Endothelial cell of umbilical vein (primary cell): ENCODE data around the gene TEX29. TPM values are rescaled to one million over a fixed set of nuclear protein-coding genes. Genes with fewer than 3 reads are reported as not detected.

Source experiments
- BruUV-seq: library from RNA; stranded (reverse); fragments of 400-500 nt; replicated peaks from 2 replicates; lab custom pipeline; 2021; lab: Mats Ljungman, UMichigan
- CTCF ChIA-PET: fragments of 300-600, 350-600 bp; sonication (Branson Sonifier 250); formaldehyde crosslinking; loops from one replicate; lab custom pipeline; 2021; ENCODE audit warnings: antibody characterized with exemption, inconsistent platforms; lab: Charles Lee
- POLR2A ChIA-PET: fragments of 300-600, 350-600 bp; sonication (Branson Sonifier 250); formaldehyde crosslinking; loops from one replicate; lab custom pipeline; 2021; ENCODE audit warnings: antibody characterized with exemption, inconsistent platforms; lab: Charles Lee
- DNase-seq: peaks from one replicate; pipeline ENCODE4 v3.0.0-alpha.2; 2011; ENCODE audit warnings: low read depth, low spot score
- FAIRE-seq: peaks from 2 replicates; lab custom pipeline; 2011; peaks lifted over from hg19 to GRCh38; lab: Jason Lieb, UNC
- H2AFZ ChIP-seq: 2 replicates; pipeline ENCODE4 v1.6.0; 2012; ENCODE audit warnings: low read depth, low read length, control low read depth, inconsistent platforms
- H3K27ac ChIP-seq: 2 replicates; pipeline ENCODE4 v1.5.1; 2011; ENCODE audit warnings: low read depth, mild to moderate bottlenecking, control low read depth, low read length, moderate library complexity; ENCODE audit not compliant: insufficient read depth
- H3K27me3 ChIP-seq, 2 experiments: 2 replicates each; pipeline versions ENCODE4 v1.6.0 to v1.6.1; 2011; ENCODE audit warnings: low read length in 2 of 2, mixed read lengths in 1 of 2; ENCODE audit not compliant: control insufficient read depth in 2 of 2, insufficient read depth in 2 of 2
- H3K36me3 ChIP-seq, 2 experiments: 2 replicates in 1 of 2; 3 replicates in 1 of 2; pipeline ENCODE4 v1.5.1; 2011; ENCODE audit warnings: low read length in 2 of 2, mild to moderate bottlenecking in 1 of 2, moderate library complexity in 1 of 2; ENCODE audit not compliant: control insufficient read depth in 2 of 2, insufficient read depth in 2 of 2; ENCODE audit errors: extremely low read depth in 1 of 2
- H3K4me1 ChIP-seq: 3 replicates; pipeline ENCODE4 v1.5.1; 2011; ENCODE audit warnings: mild to moderate bottlenecking, low read length; ENCODE audit not compliant: control insufficient read depth, insufficient read depth; ENCODE audit errors: extremely low read depth
- H3K4me2 ChIP-seq: 2 replicates; pipeline ENCODE4 v1.6.1; 2011; ENCODE audit warnings: low read length, control low read depth, mixed read lengths; ENCODE audit not compliant: insufficient read depth
- H3K4me3 ChIP-seq, 3 experiments: fragments of 200-600 bp in 1 of 3; sonication (generic), shearing (Covaris generic) in 1 of 3; replicated peaks in 1 of 3; 2 replicates each; pipeline ENCODE4 v1.5.1; 2011 to 2016; ENCODE audit warnings: control low read depth in 3 of 3, low read length in 3 of 3, mild to moderate bottlenecking in 2 of 3, inconsistent platforms in 1 of 3, low read depth in 1 of 3, moderate library complexity in 1 of 3; ENCODE audit not compliant: insufficient read depth in 1 of 3
- H3K79me2 ChIP-seq: 2 replicates; pipeline ENCODE4 v1.6.0; 2012; ENCODE audit warnings: low read length, inconsistent platforms; ENCODE audit not compliant: control insufficient read depth, insufficient read depth
- H3K9ac ChIP-seq: replicated peaks from 2 replicates; pipeline ENCODE3; 2011; ENCODE audit warnings: low read length, control low read depth; ENCODE audit not compliant: insufficient read depth; ENCODE audit errors: extremely low read depth
- H3K9me1 ChIP-seq: replicated peaks from 3 replicates; pipeline ENCODE4 v1.6.0; 2011; ENCODE audit warnings: mild to moderate bottlenecking, low read length; ENCODE audit not compliant: control insufficient read depth, insufficient read depth; ENCODE audit errors: extremely low read depth
- H3K9me3 ChIP-seq: replicated peaks from 2 replicates; pipeline ENCODE4 v1.5.1; 2012; ENCODE audit warnings: low read length, inconsistent platforms; ENCODE audit not compliant: control insufficient read depth, insufficient read depth
- H4K20me1 ChIP-seq: replicated peaks from 2 replicates; pipeline ENCODE3; 2011; ENCODE audit warnings: mild to moderate bottlenecking, low read length; ENCODE audit not compliant: control insufficient read depth, insufficient read depth; ENCODE audit errors: extremely low read depth
- EZH2 ChIP-seq: IDR thresholded peaks from 2 replicates; pipeline ENCODE4 v1.6.1; 2012; ENCODE audit warnings: borderline replicate concordance, low read depth, mild to moderate bottlenecking, moderate library complexity, low read length, inconsistent platforms; ENCODE audit not compliant: severe bottlenecking
- FOS ChIP-seq: IDR thresholded peaks from 2 replicates; pipeline ENCODE4 v1.6.1; 2011; ENCODE audit warnings: mild to moderate bottlenecking, low read length, moderate library complexity, borderline replicate concordance; ENCODE audit not compliant: insufficient read depth
- MYC ChIP-seq: IDR thresholded peaks from one replicate; pipeline ENCODE4 v1.6.1; 2011; ENCODE audit warnings: mild to moderate bottlenecking, low read depth, low read length
- dilution Hi-C: fragments of 300-500 bp; cut with MboI; formaldehyde crosslinking; loops from one replicate; pipeline ENCODE4 v1.15.0; 2019; ENCODE audit warnings: low sequenced_read_pairs; ENCODE audit not compliant: extremely low pct_ligation_motif_present
- intact Hi-C: fragments of 100-400 bp; cut with micrococcal nuclease; formaldehyde crosslinking; loops from one replicate; pipeline ENCODE4 v1.10.0; 2022
- polyA plus RNA-seq, 4 experiments: library from polyadenylated mRNA; depleted of rRNA in 3 of 4; stranded (reverse) in 3 of 4; unstranded in 1 of 4; fragments of >200 nt; gene quantifications; 2 replicates each; pipeline versions ENCODE4 v1.2.1 to v1.2.3, GENCODE V29; 2011 to 2012; ENCODE audit warnings: missing spikeins in 1 of 4
- total RNA-seq: library from RNA; stranded (reverse); gene quantifications from 2 replicates; pipeline ENCODE4 v1.2.3, GENCODE V29; 2021
- TF ChIP-seq, protein P1 (sequence below): IDR thresholded peaks from 2 replicates; pipeline ENCODE4 v1.6.1; 2011; ENCODE audit not compliant: insufficient read depth, insufficient read length

The TEX29 gene
- total and polyA plus RNA-seq, 2 donors (not counting 3 experiments of a cell fraction or from before 2014, with no cell fraction given) = 0.44 TPM; not detected in 1

- FAIRE-seq = no peak
- POLR2A ChIA-PET = no interaction called here
- Histone ChIP-seq H3K27me3 (no peaks in the 10 kb centered on the region), H3K9ac (no peak overlapping the region), H3K27ac (no peak overlapping the region), H3K79me2 (no peaks in the 10 kb centered on the region), H3K4me3 (no peak overlapping the region), H3K9me3 (no peaks in the 10 kb centered on the region), H3K36me3 (no peaks in the 10 kb centered on the region), H4K20me1 (no peaks in the 10 kb centered on the region), H2AFZ (no peak overlapping the region), H3K9me1 (no peaks in the 10 kb centered on the region), H3K4me1 (no peaks in the 10 kb centered on the region), H3K4me2 (no peak overlapping the region)
- no TSS peak for BruUV-seq
- intact Hi-C loops (no loop called here), dilution Hi-C loops (no loop called here)
- TF ChIP-seq, protein P1, sequence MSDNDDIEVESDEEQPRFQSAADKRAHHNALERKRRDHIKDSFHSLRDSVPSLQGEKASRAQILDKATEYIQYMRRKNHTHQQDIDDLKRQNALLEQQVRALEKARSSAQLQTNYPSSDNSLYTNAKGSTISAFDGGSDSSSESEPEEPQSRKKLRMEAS = peak; percentile 33
- TF ChIP-seq EZH2 = no peak
- CTCF ChIA-PET = no interaction called here
- DNase-seq = no peak
Observed at GRCh38 chr13:111384441-111385182, 64.2 kb downstream of the TEX29 start.

DNA sequence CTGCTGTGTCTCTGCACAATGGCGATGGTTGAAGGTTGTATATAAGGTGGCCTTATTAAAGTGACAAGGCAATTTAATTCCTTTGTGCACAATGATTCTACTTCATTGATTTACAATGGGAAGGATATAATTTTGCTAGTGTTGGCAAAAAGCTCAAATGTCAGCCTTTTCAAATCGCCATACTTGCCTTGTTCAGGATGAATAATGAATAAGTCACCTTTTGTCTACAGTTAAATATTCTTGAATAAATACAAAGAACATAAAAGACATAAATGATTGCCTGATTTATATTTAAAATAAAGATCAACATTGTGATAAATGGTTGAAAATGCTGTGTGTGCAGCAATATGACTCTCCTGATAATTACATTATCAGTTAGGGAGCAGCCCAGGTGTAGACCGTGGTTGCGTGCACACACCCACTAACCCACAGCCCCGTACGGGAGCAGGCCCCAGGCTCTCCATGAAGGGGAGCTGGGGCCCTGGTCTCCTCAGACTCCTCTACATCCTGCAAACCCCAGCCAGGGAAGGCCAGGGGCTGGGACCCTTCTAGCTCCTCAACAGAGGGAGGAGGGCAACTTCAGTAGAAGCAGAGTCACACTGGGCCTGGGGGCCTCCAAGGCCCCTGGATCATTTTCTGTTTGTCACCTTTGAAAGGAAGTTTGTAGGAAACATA is 64.9 kb downstream of the TEX29 start:
- H3K9ac ChIP-seq = no peak overlapping the region
- TF ChIP-seq FOS (no peak), MYC (no peak), EZH2 (no peak)
- TF ChIP-seq, protein P1 = no peak
- dilution Hi-C loops = no loop called here
- no peaks in the 10 kb centered on the region for H4K20me1 ChIP-seq
- no peak overlapping the region for H3K4me2 ChIP-seq
- ChIA-PET CTCF (no interaction called here), POLR2A (no interaction called here)
- H3K9me1 ChIP-seq = no peaks in the 10 kb centered on the region
- DNase-seq = no peak
- no peaks in the 10 kb centered on the region for H3K79me2 ChIP-seq
- no peak overlapping the region for H3K27ac ChIP-seq
- FAIRE-seq = no peak
- H3K36me3 ChIP-seq = no peaks in the 10 kb centered on the region
- BruUV-seq = no TSS peak
- intact Hi-C loops = no loop called here
- H3K4me3 ChIP-seq = no peak overlapping the region
- no peak overlapping the region for H2AFZ ChIP-seq
- H3K4me1 ChIP-seq = no peaks in the 10 kb centered on the region
- H3K27me3 ChIP-seq = no peaks in the 10 kb centered on the region
- H3K9me3 ChIP-seq = no peaks in the 10 kb centered on the region
